ENCODE results near the gene C4BPA. TPM values are rescaled to one million over a fixed set of nuclear protein-coding genes. Genes with fewer than 3 reads are reported as not detected.

Gene C4BPA
- total RNA-seq, 1 experiment from 2014 or later, result not detected

DNA sequence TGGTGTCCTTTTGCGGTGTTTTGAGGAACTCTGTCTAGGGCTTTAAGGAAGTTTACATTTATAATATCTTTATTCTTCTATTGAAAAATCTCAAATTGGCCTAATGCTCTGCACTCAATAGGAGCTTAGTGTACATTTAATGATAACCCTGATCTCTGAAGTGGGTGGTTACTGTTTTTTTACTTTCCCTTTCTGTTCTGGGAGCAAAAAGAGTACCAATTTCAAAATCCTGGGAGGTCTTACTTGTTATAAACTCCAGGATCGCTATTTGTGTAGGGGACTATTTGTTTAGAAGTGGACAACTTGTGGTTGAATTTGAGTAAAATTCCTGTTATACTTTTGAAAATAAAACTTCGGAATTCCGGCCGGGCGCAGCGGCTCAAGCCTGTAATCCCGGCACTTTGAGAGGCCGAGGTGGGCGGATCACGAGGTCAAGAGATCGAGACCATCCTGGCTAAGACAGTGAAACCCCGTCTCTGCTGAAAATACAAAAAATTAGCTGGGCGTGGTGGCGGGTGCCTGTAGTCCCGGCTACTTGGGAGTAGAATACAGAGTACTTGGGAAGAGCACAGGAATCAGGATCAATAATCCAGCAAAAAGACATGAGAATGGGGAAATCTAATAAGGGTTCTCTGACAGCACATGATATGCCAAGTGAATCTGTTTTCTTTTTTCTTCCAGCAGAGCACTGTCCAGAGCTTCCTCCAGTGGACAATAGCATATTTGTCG lies 14.2 kb upstream of the C4BPA start:
- Histone ChIP-seq H3K9me3 (no peaks in the 10 kb centered on the region), H3K27me3 (no peaks in the 10 kb centered on the region), H3K36me3 (no peaks in the 10 kb centered on the region), H3K4me3 (no peak overlapping the region)
- DNase-seq, result no peak

GRCh38 chr1:207091200-207091908 lies 12.7 kb upstream of the C4BPA start:
- no peak for DNase-seq
- Histone ChIP-seq H3K36me3 (no peaks in the 10 kb centered on the region), H3K9me3 (no peaks in the 10 kb centered on the region), H3K27me3 (no peaks in the 10 kb centered on the region), H3K4me3 (no peak overlapping the region)

DNA sequence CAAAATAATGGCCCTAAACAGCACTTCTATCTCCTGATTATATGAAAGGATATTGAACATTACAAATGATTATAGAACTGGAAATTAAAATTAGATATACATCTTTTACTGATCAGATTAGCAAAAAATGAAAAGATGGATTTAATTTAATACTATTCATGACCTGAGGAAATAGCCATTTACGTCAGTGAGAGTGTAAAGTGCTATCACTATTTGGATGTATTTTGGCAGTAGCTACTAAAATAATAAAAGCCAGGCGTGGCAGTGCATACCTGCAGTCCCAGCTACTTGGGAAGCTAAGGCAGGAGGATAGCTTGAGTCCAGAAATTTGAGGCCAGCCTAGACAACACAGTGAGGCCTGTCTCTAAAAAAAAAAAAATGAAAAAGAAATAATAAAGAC lies 10.1 kb upstream of the C4BPA start:
- Histone ChIP-seq H3K27me3 (no peaks in the 10 kb centered on the region), H3K36me3 (no peaks in the 10 kb centered on the region), H3K4me3 (no peak overlapping the region), H3K9me3 (no peaks in the 10 kb centered on the region)
- DNase-seq, result no peak

DNA sequence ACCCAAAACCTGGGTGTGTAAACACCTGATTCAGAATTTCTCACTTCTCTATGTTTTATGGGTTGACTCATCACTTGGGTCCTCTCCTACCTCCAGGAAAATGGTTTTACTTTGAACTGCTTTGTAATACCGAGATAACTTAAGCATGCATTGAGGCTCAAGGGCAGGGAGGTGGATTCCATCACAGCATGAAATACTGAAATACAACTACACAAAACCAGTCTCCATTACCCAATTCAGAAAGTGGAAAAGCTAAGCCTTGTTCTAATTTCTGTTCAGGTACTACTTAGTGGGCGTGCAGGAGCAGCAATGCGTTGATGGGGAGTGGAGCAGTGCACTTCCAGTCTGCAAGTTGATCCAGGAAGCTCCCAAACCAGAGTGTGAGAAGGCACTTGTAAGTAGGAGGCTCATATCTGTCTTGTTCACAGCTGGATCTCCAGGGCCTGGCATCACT lies 6.1 kb upstream of the C4BPA start:
- H3K36me3 ChIP-seq, result no peaks in the 10 kb centered on the region
- no peak for DNase-seq
- H3K27me3 ChIP-seq, result no peaks in the 10 kb centered on the region
- H3K9me3 ChIP-seq, result no peaks in the 10 kb centered on the region
- no peak overlapping the region for H3K4me3 ChIP-seq

- Histone ChIP-seq H3K9me3 (no peaks in the 10 kb centered on the region), H3K27me3 (no peaks in the 10 kb centered on the region), H3K4me3 (no peak overlapping the region), H3K36me3 (no peaks in the 10 kb centered on the region)
- DNase-seq, result no peak
Observed at GRCh38 chr1:207101720-207102119, 2.3 kb upstream of the C4BPA start.

GRCh38 chr1:207102146-207102545 lies 1.9 kb upstream of the C4BPA start:
- no peaks in the 10 kb centered on the region for H3K9me3 ChIP-seq
- H3K4me3 ChIP-seq, result no peak overlapping the region
- no peaks in the 10 kb centered on the region for H3K27me3 ChIP-seq
- no peak for DNase-seq
- no peaks in the 10 kb centered on the region for H3K36me3 ChIP-seq

DNA sequence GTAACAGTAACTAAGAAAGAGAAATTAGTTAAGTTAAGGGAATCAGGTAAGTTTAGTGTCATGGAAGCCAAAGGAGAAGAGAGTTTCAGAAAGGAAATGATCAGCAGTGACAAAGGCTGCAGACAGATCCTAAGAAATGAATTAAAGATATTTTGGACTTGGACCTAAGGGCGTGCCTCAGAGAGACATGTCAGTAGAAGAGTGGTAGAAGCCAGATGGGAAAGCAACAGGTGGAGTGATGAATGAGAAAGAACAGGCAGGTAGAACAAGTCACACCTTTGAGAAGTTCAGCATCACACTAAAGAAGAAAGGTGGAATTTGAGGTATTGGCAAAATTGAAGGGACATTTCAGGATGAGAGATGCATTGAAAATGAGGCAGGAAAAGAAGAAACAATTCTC lies 1.4 kb upstream of the C4BPA start:
- H3K4me3 ChIP-seq, result no peak overlapping the region
- H3K27me3 ChIP-seq, result no peaks in the 10 kb centered on the region
- no peak for DNase-seq
- no peaks in the 10 kb centered on the region for H3K9me3 ChIP-seq
- H3K36me3 ChIP-seq, result no peaks in the 10 kb centered on the region

GRCh38 chr1:207109004-207109403 lies 5.0 kb downstream of the C4BPA start:
- Histone ChIP-seq H3K36me3 (no peaks in the 10 kb centered on the region), H3K4me3 (no peak overlapping the region), H3K27me3 (no peaks in the 10 kb centered on the region), H3K9me3 (no peaks in the 10 kb centered on the region)
- no peak for DNase-seq

GRCh38 chr1:207112616-207113296 lies 8.7 kb downstream of the C4BPA start:
- no peak for DNase-seq
- Histone ChIP-seq H3K36me3 (no peaks in the 10 kb centered on the region), H3K9me3 (no peaks in the 10 kb centered on the region), H3K4me3 (no peak overlapping the region), H3K27me3 (no peaks in the 10 kb centered on the region)

GRCh38 chr1:207115269-207115668 lies 11.2 kb downstream of the C4BPA start:
- no peak overlapping the region for H3K4me3 ChIP-seq
- no peaks in the 10 kb centered on the region for H3K27me3 ChIP-seq
- no peaks in the 10 kb centered on the region for H3K36me3 ChIP-seq
- H3K9me3 ChIP-seq, result no peaks in the 10 kb centered on the region
- DNase-seq, result no peak

GRCh38 chr1:207124389-207124788 lies 20.4 kb downstream of the C4BPA start:
- peaks cover 15% of the 10 kb centered on the region for H3K9me3 ChIP-seq
- DNase-seq, result no peak
- H3K4me3 ChIP-seq, result no peak overlapping the region
- H3K27me3 ChIP-seq, result no peaks in the 10 kb centered on the region
- no peaks in the 10 kb centered on the region for H3K36me3 ChIP-seq

GRCh38 chr1:207128336-207128921 lies 24.4 kb downstream of the C4BPA start:
- Histone ChIP-seq H3K4me3 (no peak overlapping the region), H3K9me3 (peaks cover 15% of the 10 kb centered on the region), H3K36me3 (no peaks in the 10 kb centered on the region), H3K27me3 (no peaks in the 10 kb centered on the region)
- no peak for DNase-seq

GRCh38 chr1:207129053-207129452 lies 25.0 kb downstream of the C4BPA start:
- DNase-seq, result no peak
- peaks cover 15% of the 10 kb centered on the region for H3K9me3 ChIP-seq
- H3K36me3 ChIP-seq, result no peaks in the 10 kb centered on the region
- no peaks in the 10 kb centered on the region for H3K27me3 ChIP-seq
- no peak overlapping the region for H3K4me3 ChIP-seq

DNA sequence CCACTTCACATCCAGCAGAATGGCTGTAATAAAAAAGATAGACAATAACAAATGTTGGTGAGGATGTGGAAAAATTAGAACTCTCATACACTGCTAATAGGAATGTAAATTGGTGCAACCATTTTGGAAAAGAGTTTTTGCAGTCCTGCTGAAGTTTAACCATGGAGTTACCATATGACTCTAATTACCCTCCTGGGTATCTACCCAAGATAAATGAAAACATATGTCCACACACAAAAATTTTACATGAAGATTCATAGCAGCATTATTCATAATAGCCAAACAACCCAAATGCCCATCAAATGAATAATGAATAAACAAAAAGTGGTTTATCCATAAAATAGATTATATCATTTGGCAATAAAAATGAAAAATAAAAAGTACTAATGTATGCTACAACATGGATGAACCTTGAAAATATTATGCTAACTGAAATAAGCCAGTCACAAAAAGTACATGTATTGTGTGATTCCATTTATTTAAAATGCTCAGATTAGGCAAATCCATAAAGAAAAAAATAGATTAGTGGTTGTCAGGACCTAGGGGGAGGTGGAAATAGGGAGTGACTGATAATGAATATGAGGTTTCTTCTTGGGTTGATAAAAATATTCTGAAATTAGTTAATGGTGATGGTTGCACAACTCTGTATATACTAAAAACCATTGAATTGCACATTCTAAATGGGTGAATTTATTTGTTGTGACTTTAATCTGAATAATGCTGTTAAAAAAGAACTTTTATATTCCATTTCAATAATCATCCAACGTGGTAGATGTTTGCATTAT lies 26.4 kb downstream of the C4BPA start:
- Histone ChIP-seq H3K36me3 (no peaks in the 10 kb centered on the region), H3K27me3 (no peaks in the 10 kb centered on the region), H3K4me3 (no peak overlapping the region), H3K9me3 (peaks cover 15% of the 10 kb centered on the region)
- DNase-seq, result no peak

DNA sequence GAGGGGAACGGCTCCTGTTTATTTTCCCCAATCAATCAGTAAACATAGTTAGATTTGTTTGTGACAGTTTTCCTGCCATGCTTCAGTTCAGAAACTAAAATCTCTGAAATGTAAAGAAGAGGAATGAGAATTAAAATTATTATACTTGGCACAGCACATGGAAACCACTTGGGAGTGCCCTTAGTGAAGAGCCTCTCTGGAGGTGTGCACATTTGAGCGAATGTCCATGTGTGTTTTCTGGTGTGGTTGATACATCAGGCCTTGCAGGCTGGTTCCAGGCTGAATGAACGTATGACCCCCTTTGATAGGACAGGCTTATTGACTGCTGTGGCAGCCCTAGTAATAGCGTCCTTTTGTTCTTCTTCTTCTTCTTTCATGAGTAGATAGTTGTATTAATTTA lies 27.1 kb downstream of the C4BPA start:
- no peak for DNase-seq
- H3K27me3 ChIP-seq, result no peaks in the 10 kb centered on the region
- H3K36me3 ChIP-seq, result no peaks in the 10 kb centered on the region

DNA sequence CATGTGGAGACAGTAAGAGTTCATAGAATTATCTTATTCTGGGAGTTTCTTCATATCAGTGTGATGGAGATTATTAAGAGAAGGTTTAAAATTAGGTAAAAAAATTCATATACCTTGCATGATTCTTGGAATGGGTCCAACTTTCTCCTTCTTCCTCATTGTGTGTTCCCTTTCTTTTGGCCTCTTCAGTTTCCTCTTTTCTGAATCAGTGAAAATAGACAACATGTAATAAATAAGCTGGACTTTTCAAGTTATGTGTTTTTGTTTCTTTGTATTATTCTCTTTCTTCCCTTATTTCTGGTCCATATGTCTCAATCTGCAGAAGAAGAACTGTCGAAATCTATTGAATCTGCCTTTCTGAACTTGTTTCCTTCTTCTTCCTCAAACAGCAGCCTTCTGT lies 30.5 kb downstream of the C4BPA start:
- H3K27me3 ChIP-seq, result no peaks in the 10 kb centered on the region
- no peaks in the 10 kb centered on the region for H3K9me3 ChIP-seq
- no peak overlapping the region for H3K4me3 ChIP-seq
- H3K36me3 ChIP-seq, result no peaks in the 10 kb centered on the region
- DNase-seq, result no peak

More for the DNA sequence above, 27.1 kb downstream of the C4BPA start:
- Histone ChIP-seq H3K9me3 (peaks cover 15% of the 10 kb centered on the region), H3K4me3 (no peak overlapping the region)
